HG03045 (cell line): ENCODE measurements around the gene SHC2.
"Not testable (repeated sequence)": the region's sequence is repeated elsewhere in the genome, so short reads cannot be mapped to it uniquely, and the experiment has no call there.

Source experiments
- ATAC-seq: cut with Tn5 transposase; IDR thresholded peaks from one replicate; pipeline ENCODE4 v1.9.1; 2021; ENCODE audit warnings: mild to moderate bottlenecking, moderate library complexity; ENCODE audit not compliant: unreplicated experiment

Gene SHC2

GRCh38 chr19:407511-408440 is 53.1 kb downstream of the SHC2 start:
- ATAC-seq: no peak

- ATAC-seq: no peak
These were observed 53.8 kb downstream of the SHC2 start for GRCh38 chr19:406971-407510.

- ATAC-seq: no peak
These were observed 54.6 kb downstream of the SHC2 start for GRCh38 chr19:406135-406781.

GRCh38 chr19:405121-405965 is 55.5 kb downstream of the SHC2 start:
- no peak for ATAC-seq

- no peak for ATAC-seq
These were observed 57.4 kb downstream of the SHC2 start for GRCh38 chr19:403221-404027.

GRCh38 chr19:402786-403185 is 58.0 kb downstream of the SHC2 start:
- ATAC-seq: no peak

GRCh38 chr19:401866-402511 is 58.8 kb downstream of the SHC2 start:
- no peak for ATAC-seq

- ATAC-seq: no peak
These were observed 59.6 kb downstream of the SHC2 start for GRCh38 chr19:400976-401865.

GRCh38 chr19:399370-399769 is 61.5 kb downstream of the SHC2 start:
- no peak for ATAC-seq

GRCh38 chr19:398719-399118 is 62.1 kb downstream of the SHC2 start:
- no peak for ATAC-seq

GRCh38 chr19:397941-398706 is 62.7 kb downstream of the SHC2 start:
- ATAC-seq: no peak

GRCh38 chr19:397321-397720 is 63.5 kb downstream of the SHC2 start:
- ATAC-seq: no peak

GRCh38 chr19:395467-395866 is 65.4 kb downstream of the SHC2 start:
- ATAC-seq: no peak

GRCh38 chr19:394857-395256 is 66.0 kb downstream of the SHC2 start:
- ATAC-seq: not testable (repeated sequence)

- not testable (repeated sequence) for ATAC-seq
These were observed 67.3 kb downstream of the SHC2 start for GRCh38 chr19:393560-393959.

GRCh38 chr19:392375-392970 is 68.4 kb downstream of the SHC2 start:
- ATAC-seq: no peak

- ATAC-seq: no peak
These were observed 69.0 kb downstream of the SHC2 start for GRCh38 chr19:391726-392374.
